A673 (cell line): ENCODE measurements around the gene C21orf58. TPM values are rescaled to one million over a fixed set of nuclear protein-coding genes. Genes with fewer than 3 reads are reported as not detected.

Experiments
- BruUV-seq: library from RNA; stranded (reverse); fragments of 400-500 nt; replicated peaks from 2 replicates; lab custom pipeline; 2021; lab: Mats Ljungman, UMichigan
- CTCF ChIA-PET: fragments of 300-600 bp; sonication (Branson Sonifier 250); formaldehyde crosslinking; loops from one replicate; lab custom pipeline; 2022; ENCODE audit warnings: antibody characterized with exemption; lab: Charles Lee
- POLR2A ChIA-PET: fragments of 300-600 bp; sonication (Branson Sonifier 250); formaldehyde crosslinking; loops from one replicate; lab custom pipeline; 2022; ENCODE audit warnings: antibody characterized with exemption; ENCODE audit not compliant: low non-redundant PET; lab: Charles Lee
- DNase-seq: peaks from one replicate; pipeline ENCODE4 v3.0.0-alpha.2; 2015; ENCODE audit warnings: low spot score
- H3K27ac ChIP-seq: fragments of 200-600 bp; sonication (generic); 2 replicates; pipeline ENCODE4 v1.5.1; 2016; ENCODE audit warnings: mixed run types, low read depth, mild to moderate bottlenecking, mixed read lengths, antibody characterized with exemption, low read length; ENCODE audit not compliant: poor library complexity, severe bottlenecking
- H3K27me3 ChIP-seq: fragments of 200-600 bp; sonication (generic); replicated peaks from 2 replicates; pipeline ENCODE4 v1.6.1; 2017; ENCODE audit warnings: mixed run types, low read depth, mild to moderate bottlenecking, mixed read lengths, antibody characterized with exemption, low read length; ENCODE audit not compliant: insufficient read depth, poor library complexity
- H3K36me3 ChIP-seq: fragments of 200-600 bp; sonication (generic); 2 replicates; pipeline ENCODE4 v1.6.1; 2016; ENCODE audit warnings: mixed run types, mild to moderate bottlenecking, mixed read lengths, antibody characterized with exemption, low read length; ENCODE audit not compliant: insufficient read depth, poor library complexity, severe bottlenecking
- H3K4me1 ChIP-seq: fragments of 200-600 bp; sonication (generic); 2 replicates; pipeline ENCODE4 v1.6.1; 2017; ENCODE audit warnings: mixed run types, mild to moderate bottlenecking, mixed read lengths, antibody characterized with exemption, low read length; ENCODE audit not compliant: insufficient read depth, poor library complexity, severe bottlenecking
- H3K4me3 ChIP-seq: fragments of 200-600 bp; sonication (generic); 2 replicates; pipeline ENCODE4 v1.5.1; 2016; ENCODE audit warnings: low read depth, mixed run types, mild to moderate bottlenecking, mixed read lengths, low read length; ENCODE audit not compliant: poor library complexity, severe bottlenecking
- H3K9me3 ChIP-seq: fragments of 200-600 bp; sonication (generic); 2 replicates; pipeline ENCODE4 v1.6.1; 2016; ENCODE audit warnings: mixed run types, low read depth, mild to moderate bottlenecking, mixed read lengths, antibody characterized with exemption, low read length; ENCODE audit not compliant: poor library complexity, severe bottlenecking
- EZH2 ChIP-seq: fragments of 200-600 bp; sonication (generic); IDR thresholded peaks from 2 replicates; pipeline ENCODE4 v1.6.1; 2017; ENCODE audit warnings: borderline replicate concordance, low read depth, mild to moderate bottlenecking, mixed read lengths, antibody characterized with exemption, low read length; ENCODE audit not compliant: poor library complexity, severe bottlenecking
- intact Hi-C: fragments of 100-400 bp; cut with micrococcal nuclease; formaldehyde crosslinking; loops from one replicate; pipeline ENCODE4 v1.10.0; 2022; ENCODE audit not compliant: unreplicated experiment
- total RNA-seq: library from RNA; stranded (reverse); gene quantifications from 2 replicates; pipeline ENCODE4 v1.2.3, GENCODE V29; 2021
- TF ChIP-seq, protein P1 (sequence below): fragments of 300-800, 200-600 bp; sonication (generic); conservative IDR thresholded peaks from 2 replicates; pipeline ENCODE4 v1.5.1; 2017; ENCODE audit warnings: low read depth, mild to moderate bottlenecking, antibody characterized with exemption, low read length, moderate library complexity, mixed read lengths

The C21orf58 gene
- total RNA-seq, 1 experiment from 2014 or later = 41.2 TPM

DNA sequence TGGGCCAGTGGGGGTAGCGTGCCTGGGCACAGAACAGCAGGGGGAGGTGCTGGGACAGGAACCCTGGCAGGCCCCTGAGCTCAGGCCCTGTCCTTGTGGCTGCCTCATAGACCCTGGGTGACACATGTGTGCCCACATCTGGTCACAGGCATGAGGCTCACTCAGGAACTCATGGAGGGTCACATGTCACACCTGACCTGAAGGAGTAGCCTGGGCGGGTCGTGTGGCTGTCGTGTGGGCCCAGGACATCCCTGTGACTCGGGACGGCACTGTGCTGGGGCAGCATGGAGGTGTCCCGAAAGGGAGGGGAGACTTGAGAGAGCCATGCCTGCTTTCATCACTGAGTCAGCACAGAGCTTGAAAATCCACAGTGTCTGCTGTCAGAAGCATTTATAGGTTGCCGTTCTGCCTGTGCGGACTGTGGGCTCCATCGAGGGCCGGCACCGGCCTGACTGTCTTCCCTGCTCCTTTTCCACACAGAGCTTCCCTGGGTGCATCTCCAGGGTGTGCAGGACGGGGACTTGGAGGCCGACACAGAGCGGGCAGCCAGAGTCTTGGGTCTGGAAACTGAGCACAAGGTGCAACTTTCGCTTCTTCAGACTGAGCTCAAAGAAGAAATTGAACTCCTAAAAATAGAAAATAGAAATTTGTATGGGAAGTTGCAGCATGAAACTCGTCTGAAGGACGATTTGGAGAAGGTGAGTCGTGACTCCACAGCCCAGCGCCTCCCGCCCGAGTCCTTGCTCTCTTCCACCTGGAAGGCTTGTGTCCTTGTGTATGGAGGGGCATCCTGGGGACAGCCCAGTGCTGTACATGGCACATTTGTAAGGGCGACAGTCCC lies 33.0 kb upstream of the C21orf58 start:
- no TSS peak for BruUV-seq
- CTCF ChIA-PET = interaction anchor here (0.5 kb wide), 1 partner anchor 47 kb away, joined by 4 read pairs; no protein-coding TSS in a partner anchor
- no peak for DNase-seq
- H3K4me1 ChIP-seq = no peaks in the 10 kb centered on the region
- POLR2A ChIA-PET = no interaction called here
- no peak overlapping the region for H3K27ac ChIP-seq
- no peak overlapping the region for H3K4me3 ChIP-seq
- H3K27me3 ChIP-seq = no peaks in the 10 kb centered on the region
- TF ChIP-seq EZH2 = no peak
- TF ChIP-seq, protein P1, sequence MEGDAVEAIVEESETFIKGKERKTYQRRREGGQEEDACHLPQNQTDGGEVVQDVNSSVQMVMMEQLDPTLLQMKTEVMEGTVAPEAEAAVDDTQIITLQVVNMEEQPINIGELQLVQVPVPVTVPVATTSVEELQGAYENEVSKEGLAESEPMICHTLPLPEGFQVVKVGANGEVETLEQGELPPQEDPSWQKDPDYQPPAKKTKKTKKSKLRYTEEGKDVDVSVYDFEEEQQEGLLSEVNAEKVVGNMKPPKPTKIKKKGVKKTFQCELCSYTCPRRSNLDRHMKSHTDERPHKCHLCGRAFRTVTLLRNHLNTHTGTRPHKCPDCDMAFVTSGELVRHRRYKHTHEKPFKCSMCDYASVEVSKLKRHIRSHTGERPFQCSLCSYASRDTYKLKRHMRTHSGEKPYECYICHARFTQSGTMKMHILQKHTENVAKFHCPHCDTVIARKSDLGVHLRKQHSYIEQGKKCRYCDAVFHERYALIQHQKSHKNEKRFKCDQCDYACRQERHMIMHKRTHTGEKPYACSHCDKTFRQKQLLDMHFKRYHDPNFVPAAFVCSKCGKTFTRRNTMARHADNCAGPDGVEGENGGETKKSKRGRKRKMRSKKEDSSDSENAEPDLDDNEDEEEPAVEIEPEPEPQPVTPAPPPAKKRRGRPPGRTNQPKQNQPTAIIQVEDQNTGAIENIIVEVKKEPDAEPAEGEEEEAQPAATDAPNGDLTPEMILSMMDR = no peak
- H3K36me3 ChIP-seq = peaks cover 34% of the 10 kb centered on the region
- H3K9me3 ChIP-seq = no peaks in the 10 kb centered on the region
- intact Hi-C loops = no loop called here

DNA sequence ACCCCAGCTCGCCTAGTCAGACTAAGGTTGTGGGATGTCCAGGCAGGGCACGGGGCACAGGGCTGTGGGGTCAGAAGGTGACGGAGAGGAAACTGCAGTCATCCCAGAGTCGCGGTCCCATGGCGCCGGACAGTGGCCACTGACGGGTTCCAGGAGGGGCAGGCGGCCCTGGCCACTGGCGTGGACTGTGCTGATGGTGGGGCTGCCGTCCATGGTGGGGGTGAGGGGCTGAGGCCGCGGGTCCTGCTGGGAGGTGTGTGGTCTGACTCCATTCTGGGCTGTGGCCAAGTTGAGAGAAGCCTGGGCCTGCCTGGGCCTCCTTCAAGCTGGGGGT lies 32.3 kb upstream of the C21orf58 start:
- Histone ChIP-seq H3K9me3 (no peaks in the 10 kb centered on the region), H3K27ac (no peak overlapping the region), H3K27me3 (no peaks in the 10 kb centered on the region), H3K36me3 (peaks cover 38% of the 10 kb centered on the region), H3K4me3 (no peak overlapping the region), H3K4me1 (no peaks in the 10 kb centered on the region)
- ChIA-PET CTCF (no interaction called here), POLR2A (no interaction called here)
- intact Hi-C loops = no loop called here
- no peak for TF ChIP-seq EZH2
- TF ChIP-seq, protein P1 = no peak
- no peak for DNase-seq
- BruUV-seq = no TSS peak

DNA sequence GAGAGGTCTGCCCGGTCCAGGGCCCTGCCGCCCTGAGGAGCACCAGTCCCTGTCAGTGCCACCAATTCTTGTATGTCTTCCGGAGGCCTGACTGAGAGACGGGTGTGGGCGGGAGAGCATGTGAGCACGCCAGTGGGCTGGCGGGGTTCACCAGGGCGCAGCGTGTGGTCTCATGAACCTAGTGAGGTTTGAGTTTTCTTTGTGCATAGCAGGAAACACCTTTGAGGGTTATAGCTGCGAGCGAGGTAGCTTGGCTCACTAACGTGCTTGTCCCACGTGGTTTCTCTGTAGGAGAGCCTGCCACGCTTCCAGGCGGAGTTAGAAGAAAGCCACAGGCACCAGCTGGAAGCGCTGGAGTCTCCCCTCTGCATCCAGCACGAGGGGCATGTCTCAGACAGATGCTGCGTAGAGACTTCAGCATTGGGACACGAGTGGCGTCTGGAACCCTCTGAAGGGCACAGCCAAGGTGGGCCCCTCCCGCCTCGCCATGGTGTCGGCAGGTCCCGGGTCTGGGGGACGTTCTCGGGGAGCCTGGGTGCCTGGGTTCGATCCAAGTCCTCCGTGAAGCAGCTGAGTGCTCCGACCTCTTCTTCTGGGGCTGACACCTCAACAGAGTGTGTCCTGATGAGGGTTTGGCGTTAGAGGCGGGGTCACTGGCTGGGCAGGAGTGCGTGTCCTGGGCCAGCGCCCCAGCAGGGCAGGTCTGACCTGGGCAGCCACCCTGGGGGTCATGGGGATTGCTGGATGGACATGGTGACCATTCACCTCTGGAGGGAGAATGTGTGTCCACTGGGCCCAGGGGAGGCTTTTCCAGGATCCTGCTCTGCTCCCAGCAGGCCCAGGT lies 31.7 kb upstream of the C21orf58 start:
- intact Hi-C loops = no loop called here
- Histone ChIP-seq H3K9me3 (no peaks in the 10 kb centered on the region), H3K27ac (no peak overlapping the region), H3K27me3 (no peaks in the 10 kb centered on the region), H3K4me3 (no peak overlapping the region), H3K4me1 (no peaks in the 10 kb centered on the region), H3K36me3 (peaks cover 40% of the 10 kb centered on the region)
- DNase-seq = no peak
- CTCF ChIA-PET = no interaction called here
- TF ChIP-seq, protein P1 = no peak
- TF ChIP-seq EZH2 = no peak
- BruUV-seq = no TSS peak
- POLR2A ChIA-PET = no interaction called here
